HEK293T (cell line): ENCODE results near the gene BMP7.

Experiments used
- ARNT ChIP-seq: fragments of 450-650 bp; IDR thresholded peaks from 2 replicates; pipeline ENCODE4 v1.6.1; 2017; ENCODE audit warnings: mild to moderate bottlenecking
- PKNOX1 ChIP-seq: fragments of 450-650 bp; IDR thresholded peaks from 2 replicates; pipeline ENCODE4 v1.6.1; 2016

GRCh38 chr20:57195023-57195422, 71.4 kb downstream of the BMP7 start:
- TF ChIP-seq ARNT (no peak), PKNOX1 (no peak)
